CD14-positive monocyte (primary cell): Measurements from ENCODE around the gene FOLR3. TPM values are rescaled to one million over a fixed set of nuclear protein-coding genes. Genes with fewer than 3 reads are reported as not detected.

Experiments
- DNase-seq, 3 donors: peaks; one replicate each; pipeline ENCODE4 v3.0.0-alpha.2; 2011 to 2022
- H2AFZ ChIP-seq: 2 replicates; pipeline ENCODE4 v1.6.0; 2012; ENCODE audit warnings: mild to moderate bottlenecking, low read depth, low read length, inconsistent platforms; ENCODE audit not compliant: insufficient read depth, poor library complexity, severe bottlenecking
- H3K27ac ChIP-seq, 2 donors: 1 replicate in 1 of 2; 2 replicates in 1 of 2; pipeline ENCODE4 v1.5.1; 2012 to 2013; ENCODE audit warnings: low read length in 2 of 2, control low read depth in 1 of 2, inconsistent platforms in 1 of 2, low read depth in 1 of 2, mild to moderate bottlenecking in 1 of 2
- H3K27me3 ChIP-seq, 2 donors: one replicate each; pipeline versions ENCODE4 v1.6.0 to v1.6.1; 2011 to 2013; ENCODE audit warnings: low read length in 2 of 2; ENCODE audit not compliant: control insufficient read depth in 2 of 2, insufficient read depth in 2 of 2
- H3K36me3 ChIP-seq, 2 donors: replicated peaks in 1 of 2; 1 replicate in 1 of 2; 2 replicates in 1 of 2; pipeline versions ENCODE4 v1.5.1 to v1.6.1; 2012 to 2013; ENCODE audit warnings: low read length in 2 of 2, control low read depth in 1 of 2, inconsistent platforms in 1 of 2, mild to moderate bottlenecking in 1 of 2; ENCODE audit not compliant: insufficient read depth in 2 of 2, control insufficient read depth in 1 of 2
- H3K4me1 ChIP-seq, 2 donors: 1 replicate in 1 of 2; 2 replicates in 1 of 2; pipeline versions ENCODE4 v1.5.1 to v1.6.1; 2012 to 2013; ENCODE audit warnings: low read length in 2 of 2, control low read depth in 1 of 2, inconsistent platforms in 1 of 2, mild to moderate bottlenecking in 1 of 2, moderate library complexity in 1 of 2; ENCODE audit not compliant: insufficient read depth in 2 of 2, control insufficient read depth in 1 of 2
- H3K4me2 ChIP-seq: replicated peaks from 2 replicates; pipeline ENCODE3; 2012; ENCODE audit warnings: low read length, moderate library complexity, mild to moderate bottlenecking; ENCODE audit not compliant: poor library complexity, severe bottlenecking; ENCODE audit errors: extremely low read depth
- H3K4me3 ChIP-seq, 3 experiments: fragments of 200-600 bp in 1 of 3; sonication (generic) in 1 of 3; replicated peaks in 1 of 3; 1 replicate in 2 of 3; 2 replicates in 1 of 3; pipeline ENCODE4 v1.5.1; 2011 to 2013; ENCODE audit warnings: low read length in 3 of 3, mild to moderate bottlenecking in 3 of 3, control low read depth in 2 of 3, low read depth in 2 of 3, inconsistent platforms in 1 of 3, moderate library complexity in 1 of 3
- H3K79me2 ChIP-seq: 2 replicates; pipeline ENCODE4 v1.6.0; 2012; ENCODE audit warnings: mild to moderate bottlenecking, control low read depth, inconsistent platforms, low read length, moderate library complexity; ENCODE audit not compliant: insufficient read depth
- H3K9ac ChIP-seq: 2 replicates; pipeline ENCODE4 v1.6.0; 2017; ENCODE audit warnings: low read length, mild to moderate bottlenecking; ENCODE audit not compliant: insufficient read depth, poor library complexity, severe bottlenecking
- H3K9me3 ChIP-seq, 2 donors: replicated peaks in 1 of 2; 1 replicate in 1 of 2; 2 replicates in 1 of 2; pipeline versions ENCODE4 v1.5.1 to v1.6.1; 2012 to 2013; ENCODE audit warnings: low read length in 2 of 2, control low read depth in 1 of 2; ENCODE audit not compliant: control insufficient read depth in 1 of 2, insufficient read depth in 1 of 2
- H4K20me1 ChIP-seq: 2 replicates; pipeline ENCODE4 v1.6.0; 2012; ENCODE audit warnings: mild to moderate bottlenecking, low read length, control low read depth, moderate library complexity; ENCODE audit not compliant: insufficient read depth
- H3K27ac Mint-ChIP-seq, 7 donors: one replicate each; pipeline ENCODE4 v1.8.0; 2020; ENCODE audit warnings: mild to moderate bottlenecking in 7 of 7, mixed read lengths in 7 of 7, moderate library complexity in 6 of 7, inconsistent platforms in 2 of 7
- H3K27me3 Mint-ChIP-seq, 3 donors: one replicate each; pipeline ENCODE4 v1.8.0; 2021 to 2022; ENCODE audit warnings: low read depth in 3 of 3, mild to moderate bottlenecking in 3 of 3, mixed read lengths in 3 of 3, moderate library complexity in 3 of 3, inconsistent platforms in 1 of 3
- H3K36me3 Mint-ChIP-seq, 2 donors: one replicate each; pipeline ENCODE4 v1.8.0; 2020; ENCODE audit warnings: mixed read lengths in 2 of 2, inconsistent platforms in 1 of 2, mild to moderate bottlenecking in 1 of 2
- H3K4me1 Mint-ChIP-seq: one replicate; pipeline ENCODE4 v1.8.0; 2020; ENCODE audit warnings: mild to moderate bottlenecking, mixed read lengths
- H3K4me3 Mint-ChIP-seq, 2 donors: one replicate each; pipeline ENCODE4 v1.8.0; 2020; ENCODE audit warnings: mild to moderate bottlenecking in 2 of 2, mixed read lengths in 2 of 2, moderate library complexity in 1 of 2
- H3K9me3 Mint-ChIP-seq, 7 donors: one replicate each; pipeline ENCODE4 v1.8.0; 2020 to 2022; ENCODE audit warnings: mixed read lengths in 7 of 7, mild to moderate bottlenecking in 6 of 7, moderate library complexity in 6 of 7, inconsistent platforms in 2 of 7
- CTCF ChIP-seq: fragments of 200-600 bp; IDR thresholded peaks from one replicate; pipeline ENCODE4 v1.8.0; 2022; ENCODE audit warnings: antibody characterized with exemption, mild to moderate bottlenecking
- WGBS: methylation state at CpG from one replicate; pipeline ENCODE4 v1.1.5; 2013; ENCODE audit warnings: missing lambda C conversion rate; ENCODE audit not compliant: insufficient coverage; 5-methylcytosine and 5-hydroxymethylcytosine counted together
- intact Hi-C, 2 donors: fragments of 100-400 bp; cut with micrococcal nuclease; formaldehyde crosslinking; loops; one replicate each; pipeline versions ENCODE4 v1.15.0 to v1.15.1; 2023
- polyA plus RNA-seq, 3 donors: library from polyadenylated mRNA; depleted of rRNA in 1 of 3; unstranded in 2 of 3; stranded (reverse) in 1 of 3; fragments of 300-500 nt in 2 of 3; fragments of >200 nt in 1 of 3; fragmentation: Illumina TruSeq in 2 of 3; gene quantifications; 1 replicate in 2 of 3; 2 replicates in 1 of 3; pipeline ENCODE4 v1.2.3, GENCODE V29; 2012 to 2021

The FOLR3 gene
- polyA plus RNA-seq, 3 donors: 22.3 to 330 (median 74.0) TPM

GRCh38 chr11:72091292-72091691 lies 44.2 kb upstream of the FOLR3 start:
- peaks cover 23% of the 10 kb centered on the region in 2 donors for H3K4me1 ChIP-seq
- Mint-ChIP-seq H3K4me1 (peaks cover 31% of the 10 kb centered on the region), H3K27ac (peak overlapping the region; percentile 68 to 96 (median 87)), H3K27me3 (peaks cover 0 to 2% (median 0%) of the 10 kb centered on the region in 3 donors), H3K9me3 (no peaks in the 10 kb centered on the region), H3K36me3 (peaks cover 59 to 60% of the 10 kb centered on the region in 2 donors), H3K4me3 (peak overlapping the region in 1 of 2 donors; percentile 37)
- peaks cover 50 to 73% of the 10 kb centered on the region in 2 donors for H3K36me3 ChIP-seq
- H3K9me3 ChIP-seq: no peaks in the 10 kb centered on the region
- intact Hi-C loops: loop anchor here (2.0 to 5.0 kb wide), 4 partner anchors 20 to 114 kb away; no protein-coding TSS in a partner anchor
- peaks cover 17% of the 10 kb centered on the region for H4K20me1 ChIP-seq
- H3K4me2 ChIP-seq: peak overlapping the region; percentile 40
- H3K4me3 ChIP-seq: peak overlapping the region in 1 of 3 experiments; percentile 10
- no peak overlapping the region for H2AFZ ChIP-seq
- no CpG with 5 or more reads among the region's 4 CpGs for WGBS
- peaks cover 11% of the 10 kb centered on the region for H3K79me2 ChIP-seq
- peak overlapping the region; percentile 42 to 70 for H3K27ac ChIP-seq
- peak; percentile 96 for TF ChIP-seq CTCF
- DNase-seq: peak; percentile 86 to 92 (median 91)
- H3K9ac ChIP-seq: no peak overlapping the region
- no peaks in the 10 kb centered on the region for H3K27me3 ChIP-seq

- peaks cover 50 to 61% of the 10 kb centered on the region in 2 donors for H3K36me3 ChIP-seq
These were observed 36.8 kb upstream of the FOLR3 start for GRCh38 chr11:72098741-72099140.

More at GRCh38 chr11:72098741-72099140, 36.8 kb upstream of the FOLR3 start:
- no peak for TF ChIP-seq CTCF
- intact Hi-C loops: no loop called here
- Mint-ChIP-seq H3K4me1 (peaks cover 48% of the 10 kb centered on the region), H3K9me3 (peaks cover 0 to 4% (median 0%) of the 10 kb centered on the region in 7 donors), H3K27me3 (peaks cover 0 to 1% (median 1%) of the 10 kb centered on the region in 3 donors), H3K27ac (peak overlapping the region in 6 of 7 donors; percentile 25 to 97 (median 62)), H3K4me3 (no peak overlapping the region), H3K36me3 (peaks cover 45 to 79% of the 10 kb centered on the region in 2 donors)
- Histone ChIP-seq H3K4me3 (no peak overlapping the region), H3K4me2 (no peak overlapping the region), H3K9ac (no peak overlapping the region), H4K20me1 (peaks cover 50% of the 10 kb centered on the region), H3K9me3 (no peaks in the 10 kb centered on the region), H3K27me3 (no peaks in the 10 kb centered on the region), H3K4me1 (peaks cover 41 to 45% of the 10 kb centered on the region in 2 donors), H3K79me2 (peaks cover 65% of the 10 kb centered on the region), H2AFZ (no peak overlapping the region), H3K27ac (peak overlapping the region in 1 of 2 donors; percentile 95)
- WGBS: 100% methylated on average over 3 of the region's 3 CpGs
- no peak for DNase-seq
